HG03196 (cell line): ENCODE data around the gene C16orf96.

Experiments
- ATAC-seq: cut with Tn5 transposase; IDR thresholded peaks from one replicate; pipeline ENCODE4 v1.9.1; 2021; ENCODE audit not compliant: unreplicated experiment

Gene C16orf96

DNA sequence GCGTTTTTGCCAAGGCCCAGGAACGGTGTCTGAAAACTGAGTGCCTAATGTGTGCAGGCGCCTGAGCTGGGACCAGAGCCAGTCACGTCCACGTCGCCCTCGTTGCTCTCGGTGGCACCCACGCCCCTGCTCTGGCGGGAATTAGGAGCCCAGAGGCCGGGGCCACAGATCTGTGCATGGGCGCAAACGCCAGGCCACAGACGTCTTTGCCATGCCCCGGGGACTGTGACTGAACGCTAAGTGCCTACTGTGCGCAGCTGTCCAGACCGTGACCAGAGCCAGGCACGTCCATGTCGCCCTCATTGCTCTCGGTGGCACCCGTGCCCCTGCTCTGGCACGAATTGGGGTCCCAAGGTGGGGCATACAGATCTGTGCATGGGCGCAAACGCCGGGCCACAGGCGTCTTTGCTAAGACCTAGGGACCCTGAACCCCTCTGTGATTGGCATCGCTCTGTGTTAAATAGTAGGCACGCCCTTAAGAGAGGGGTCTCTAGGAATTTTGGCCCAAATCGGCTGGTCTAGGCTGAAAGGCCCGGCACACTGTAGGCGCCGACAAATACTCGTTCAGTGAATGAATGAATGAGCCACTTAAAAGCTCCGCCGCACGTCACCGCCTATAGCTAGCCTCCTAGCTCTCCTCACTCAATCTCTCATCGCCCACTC lies 59.4 kb downstream of the C16orf96 start:
- no peak for ATAC-seq

DNA sequence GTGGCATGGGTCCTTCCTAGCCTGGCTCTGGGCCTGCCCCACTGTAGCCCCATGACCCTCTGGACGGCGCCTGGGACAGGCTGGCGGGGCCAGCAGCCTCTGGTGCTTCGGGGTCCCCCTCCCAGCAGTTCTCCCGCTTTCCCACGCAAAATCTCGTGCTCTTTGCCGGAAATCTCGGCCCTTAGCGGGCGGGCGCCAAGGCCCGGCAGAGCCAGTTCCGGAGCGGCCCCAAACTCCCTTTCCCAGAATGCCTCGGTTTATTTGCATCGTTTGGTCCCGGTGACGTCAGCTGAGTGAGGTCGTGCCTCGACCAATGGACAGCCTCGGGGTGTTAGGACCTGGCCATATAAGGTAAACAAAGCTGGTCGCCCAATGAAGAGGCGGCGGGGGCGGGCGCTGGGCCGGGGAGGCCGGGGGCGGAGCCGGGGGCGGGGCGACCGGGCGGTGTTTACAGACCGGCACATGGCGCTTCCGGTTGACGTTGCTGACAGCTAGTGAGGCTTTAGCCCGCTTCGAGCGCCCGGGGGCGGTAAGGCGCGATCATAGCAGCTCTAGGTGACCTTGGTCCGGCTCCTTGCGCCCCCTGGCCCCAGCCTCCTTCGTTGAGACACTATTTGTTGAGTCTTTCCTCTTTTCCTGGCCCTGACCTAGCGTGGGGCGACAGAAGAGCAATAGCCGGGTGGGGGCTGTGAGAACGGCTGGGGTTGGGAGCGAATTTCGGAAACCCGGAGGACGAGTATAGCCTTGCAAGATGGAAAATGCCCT lies 60.1 kb downstream of the C16orf96 start:
- ATAC-seq: peak; percentile 72

DNA sequence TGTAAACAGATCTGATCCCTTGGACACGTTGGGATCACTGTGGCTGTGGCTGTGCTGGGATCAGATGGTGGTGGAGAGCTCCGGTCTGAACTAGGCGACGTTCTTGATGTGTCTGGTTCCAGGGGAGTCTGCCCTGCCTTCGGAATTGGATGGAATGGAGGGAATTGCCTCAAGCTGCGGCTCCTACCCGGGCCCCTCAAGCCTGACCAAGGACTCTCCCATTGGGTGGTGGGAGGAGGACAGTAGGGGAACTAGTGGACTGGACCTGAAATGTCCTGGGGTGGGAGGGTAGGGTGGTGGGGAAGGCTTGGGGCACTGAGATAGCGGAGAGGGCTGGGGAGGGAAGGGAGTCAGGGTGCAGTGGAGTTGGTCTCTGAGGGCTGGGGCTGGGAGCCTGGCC lies 61.7 kb downstream of the C16orf96 start:
- ATAC-seq: no peak

DNA sequence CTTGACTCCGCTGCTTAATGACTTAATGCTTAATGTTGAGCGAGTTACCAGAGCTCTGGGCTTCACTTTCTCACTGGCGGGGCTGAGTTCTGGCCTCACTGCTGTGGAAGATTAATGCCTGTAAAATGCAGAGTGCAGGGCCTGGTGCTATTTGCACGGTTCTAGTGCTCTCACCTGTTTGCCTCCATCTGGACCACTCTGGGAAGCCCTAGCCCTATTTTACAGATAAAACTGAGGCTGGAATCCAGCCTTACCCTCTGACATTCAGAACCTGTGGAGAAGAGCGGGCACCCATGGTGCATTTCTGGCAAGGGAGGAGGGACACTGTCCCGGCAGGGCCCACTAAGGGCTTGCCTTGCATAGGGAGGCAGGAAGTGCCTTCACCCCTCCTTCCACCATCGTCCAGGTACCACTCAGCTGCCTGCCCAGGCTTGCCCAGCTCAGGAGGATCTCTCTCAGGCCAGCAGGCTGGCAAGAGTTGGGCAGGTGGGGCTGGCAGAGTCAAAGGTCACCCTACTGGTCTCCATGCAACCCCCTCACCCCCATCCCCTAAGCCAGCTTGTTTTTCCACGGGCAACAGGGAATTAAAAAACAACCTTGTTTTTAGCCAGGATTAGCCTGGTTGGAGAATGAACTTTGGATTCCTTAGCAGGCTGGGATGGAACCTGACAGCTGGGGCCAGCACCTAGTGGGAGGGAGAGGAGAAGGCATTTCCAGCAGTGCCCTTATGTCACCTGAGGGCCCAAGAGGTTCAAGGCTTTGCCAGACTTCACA lies 62.7 kb downstream of the C16orf96 start:
- no peak for ATAC-seq

DNA sequence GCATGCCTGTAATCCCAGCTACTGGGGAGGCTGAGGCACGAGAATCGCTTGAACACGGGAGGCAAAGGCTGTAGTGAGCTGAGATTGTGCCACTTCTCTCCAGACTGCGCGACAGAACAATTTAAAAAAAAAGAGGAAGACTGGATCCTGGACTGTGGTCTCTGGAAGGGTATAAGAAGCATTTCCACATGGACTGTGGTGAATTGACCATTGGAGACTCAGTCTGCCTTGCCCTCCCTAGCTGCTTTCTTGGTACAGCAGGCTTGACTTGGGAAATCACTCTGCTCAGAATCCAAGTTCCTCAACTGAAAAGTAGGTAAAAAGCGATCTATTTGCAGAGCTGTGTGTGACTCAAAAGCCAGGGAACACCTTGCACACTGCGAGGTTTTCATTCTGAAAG lies 67.5 kb downstream of the C16orf96 start:
- ATAC-seq: no peak

DNA sequence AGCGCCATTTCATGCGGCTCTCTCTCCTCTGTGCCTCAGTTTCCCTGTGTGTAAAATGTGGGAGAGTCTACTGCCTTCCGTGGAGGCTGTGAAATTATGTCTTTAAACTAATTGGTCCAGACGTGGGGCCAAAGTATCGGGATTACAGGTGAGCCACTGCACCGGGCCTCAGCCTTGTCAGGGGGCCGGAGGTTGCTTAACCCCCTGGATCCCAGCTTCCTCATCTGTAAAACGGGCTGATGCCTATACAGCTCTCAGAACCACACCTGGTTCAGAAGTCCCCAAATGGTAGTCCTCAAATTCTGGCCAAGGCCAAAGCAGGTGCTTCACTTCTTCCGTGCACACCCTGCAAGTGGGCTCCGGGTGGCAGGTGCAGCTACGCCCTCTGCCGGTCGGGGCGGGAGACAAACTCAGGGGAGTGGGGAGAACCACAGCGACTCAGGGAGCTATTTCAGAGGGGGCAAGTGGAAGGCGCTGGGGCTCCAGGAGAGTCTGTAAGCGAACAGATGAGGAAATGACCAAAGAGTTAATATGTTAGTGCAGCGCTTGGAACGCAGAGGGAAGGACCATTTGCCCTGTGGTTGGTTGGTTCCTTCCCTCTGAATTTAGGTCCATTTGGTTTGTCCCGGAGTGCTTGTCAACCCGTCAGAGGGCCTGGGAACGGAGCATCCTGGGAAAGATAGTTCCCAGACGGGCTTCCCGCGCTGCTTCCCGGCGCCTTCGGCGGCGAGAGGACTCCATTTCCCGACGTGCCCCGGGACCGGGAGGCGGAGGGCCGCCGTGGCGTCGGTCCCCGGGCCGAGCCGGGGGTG lies 68.1 kb downstream of the C16orf96 start, which contains the start of gene MGRN1:
Gene MGRN1 (plus strand): TSS at position 812 of the 812 bp plus-strand sequence. CDS start 135 bp downstream, outside the sequence.
- peak; percentile 78 for ATAC-seq

GRCh38 chr16:4624827-4625559 lies 68.9 kb downstream of the C16orf96 start:
- ATAC-seq: peak; percentile 55

DNA sequence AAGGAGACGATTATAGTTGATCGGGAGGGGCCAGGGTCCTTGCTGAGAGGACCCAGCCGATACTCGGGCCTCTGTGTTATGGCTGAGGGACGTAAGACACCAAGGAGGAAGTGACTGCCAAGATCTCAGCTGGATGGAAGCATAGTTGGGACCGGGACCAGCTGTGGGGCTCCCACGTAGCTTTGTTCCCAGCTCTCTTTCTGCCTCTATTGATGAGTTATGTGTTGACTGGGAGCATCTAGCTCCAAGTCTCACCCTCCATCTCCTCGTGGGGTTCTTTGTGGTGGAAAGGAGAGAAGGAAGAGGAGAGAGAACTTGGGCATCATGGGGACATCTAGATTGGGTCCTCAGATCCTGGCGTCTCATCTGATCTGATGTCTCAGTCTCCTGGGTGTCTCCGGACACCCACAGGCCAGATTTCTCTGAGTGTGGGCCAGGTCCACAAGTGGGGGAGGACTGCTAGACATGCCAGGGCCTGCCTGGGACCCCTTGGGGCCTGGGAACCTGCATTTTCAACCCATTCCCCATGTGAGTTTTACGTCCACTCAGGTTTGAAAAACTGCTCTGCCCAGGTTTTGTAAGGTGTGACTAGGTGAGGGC lies 69.5 kb downstream of the C16orf96 start:
- ATAC-seq: no peak

- ATAC-seq: no peak
Measured at GRCh38 chr16:4626396-4626795, 70.3 kb downstream of the C16orf96 start.

DNA sequence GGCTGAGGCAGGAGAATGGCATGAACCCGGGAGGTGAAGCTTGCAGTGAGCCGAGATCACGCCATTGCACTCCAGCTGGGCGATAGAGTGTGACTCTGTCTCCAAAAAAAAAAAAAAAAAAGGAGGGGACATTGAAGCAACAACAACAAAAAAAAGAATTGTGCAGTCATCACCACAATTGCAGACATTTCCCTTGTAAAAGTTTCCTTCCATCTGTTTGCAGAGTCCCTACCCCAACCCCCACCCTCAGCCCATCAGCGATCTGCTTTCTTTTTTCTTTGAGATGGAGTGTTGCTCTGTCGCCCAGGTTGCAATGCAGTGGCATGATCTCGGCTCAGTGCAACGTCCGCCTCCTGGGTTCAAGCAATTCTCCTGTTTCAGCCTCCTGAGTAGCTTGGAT lies 72.1 kb downstream of the C16orf96 start:
- ATAC-seq: no peak

GRCh38 chr16:4631444-4631843 lies 75.3 kb downstream of the C16orf96 start:
- ATAC-seq: no peak

GRCh38 chr16:4633910-4634635 lies 77.9 kb downstream of the C16orf96 start:
- no peak for ATAC-seq

GRCh38 chr16:4634768-4635167 lies 78.6 kb downstream of the C16orf96 start:
- no peak for ATAC-seq

GRCh38 chr16:4636196-4636595 lies 80.1 kb downstream of the C16orf96 start:
- no peak for ATAC-seq

DNA sequence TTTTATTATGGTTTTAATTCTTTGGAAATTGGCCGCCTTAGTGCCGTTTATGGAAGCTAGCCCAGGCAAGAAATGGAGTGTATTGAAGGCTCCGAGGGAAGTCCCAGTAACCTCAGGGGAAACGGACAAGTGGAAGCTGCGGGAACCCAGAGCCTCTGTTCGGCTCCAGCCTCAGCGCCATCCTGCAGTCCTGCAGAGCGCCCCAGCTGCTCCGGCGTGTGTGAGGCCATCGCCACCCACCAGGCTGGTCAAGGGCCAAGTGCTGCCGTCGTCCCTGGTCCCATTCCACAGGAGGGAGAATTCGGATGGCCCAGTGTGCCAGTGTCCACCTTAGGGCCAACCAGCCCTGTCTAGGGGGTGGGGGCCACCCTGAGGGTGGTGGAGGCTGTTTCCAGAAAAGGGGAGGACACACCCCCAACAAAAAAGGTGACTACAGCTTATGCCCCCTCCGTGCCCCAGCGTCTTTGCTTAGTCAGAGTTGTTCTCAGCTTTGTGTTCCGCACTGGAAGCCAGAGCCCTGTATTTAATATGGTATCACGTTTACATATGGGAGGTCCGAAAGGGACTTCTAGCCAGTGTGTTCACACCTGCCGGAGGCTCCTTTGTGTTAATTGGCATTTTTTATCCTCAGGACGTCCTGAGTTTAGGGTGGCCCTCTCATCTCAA lies 81.5 kb downstream of the C16orf96 start:
- ATAC-seq: no peak

DNA sequence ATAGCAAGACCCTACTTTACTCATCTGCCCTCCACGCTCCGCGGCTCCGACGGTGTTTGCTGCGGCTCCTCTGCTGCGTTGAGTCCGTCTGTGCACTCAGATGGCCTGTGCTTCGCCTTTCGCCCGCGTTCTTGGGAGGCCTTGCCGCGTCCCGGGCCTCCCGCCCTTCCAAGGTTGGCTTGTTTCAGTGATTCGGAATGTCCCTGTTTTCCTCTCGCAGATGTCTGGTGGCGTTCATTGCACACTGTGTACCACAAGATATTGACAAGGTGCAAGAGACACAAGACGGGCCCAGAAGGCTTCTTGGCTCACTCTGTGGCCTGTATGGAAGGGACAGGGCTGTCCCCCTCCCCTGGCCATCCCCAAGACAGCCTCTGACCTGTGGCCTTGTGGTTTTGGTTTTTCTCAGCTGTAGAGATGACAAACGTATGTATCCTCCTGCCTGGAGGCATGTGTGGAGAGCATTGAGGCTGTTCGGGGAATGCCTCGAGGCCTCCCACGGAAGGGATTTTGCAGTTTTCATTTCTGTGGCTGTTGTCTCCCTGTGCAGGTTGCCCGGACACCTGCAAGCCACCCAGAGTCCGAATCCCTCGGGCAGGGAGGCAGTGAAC lies 83.9 kb downstream of the C16orf96 start:
- no peak for ATAC-seq

DNA sequence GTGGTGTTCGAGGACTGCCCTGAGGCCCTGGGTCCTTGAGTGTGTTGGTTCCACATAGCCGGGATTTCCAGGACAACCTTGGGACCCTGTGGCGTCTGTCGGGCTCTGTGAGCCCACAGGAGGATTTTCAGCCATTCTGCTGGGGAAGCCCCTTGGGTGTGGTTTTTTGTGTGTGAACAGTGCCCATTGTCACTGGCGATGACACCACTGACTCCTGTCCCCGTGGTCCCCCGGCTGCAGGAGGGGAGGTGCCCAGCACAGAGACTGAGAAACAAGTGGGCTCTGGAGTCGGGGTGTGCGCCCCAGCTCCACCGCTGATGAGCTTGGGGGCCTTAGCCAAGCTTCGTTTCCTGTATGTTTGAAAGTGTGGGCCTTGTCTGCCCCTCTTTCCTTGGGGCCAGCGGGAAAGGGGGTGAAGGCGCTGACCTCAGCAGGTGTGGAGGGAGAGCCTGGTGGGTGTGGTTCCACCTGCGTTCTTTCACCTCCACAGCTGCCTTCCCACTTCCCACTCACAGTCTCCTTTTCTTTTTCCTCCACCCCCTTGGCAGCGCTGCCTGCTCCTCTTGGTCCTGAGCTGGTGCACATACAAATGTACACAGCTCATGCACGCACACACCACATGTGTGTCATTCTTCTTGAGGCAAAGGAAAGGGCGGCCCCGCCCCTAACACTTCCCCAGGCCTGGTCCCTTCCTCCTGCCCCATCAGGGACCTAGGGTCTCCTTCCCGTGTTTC lies 84.6 kb downstream of the C16orf96 start:
- no peak for ATAC-seq

GRCh38 chr16:4641306-4641687 lies 85.2 kb downstream of the C16orf96 start:
- no peak for ATAC-seq
